SK-N-SH treated with all-trans-retinoic acid at 6 μM for 48 hours (cell line): ENCODE data around the gene ASCL5.

Experiments
- ATAC-seq: fragments of 200-7000 bp; cut with Tn5 transposase; 3 replicates; pipeline ENCODE4 v1.9.1; 2020; ENCODE audit warnings: mild to moderate bottlenecking, moderate library complexity
- ARNTL ChIP-seq: fragments of 450-650 bp; formaldehyde crosslinking; IDR thresholded peaks from 2 replicates; pipeline ENCODE4 v1.5.0; 2020; ENCODE audit warnings: low read depth, mild to moderate bottlenecking, moderate library complexity, borderline replicate concordance
- BACH2 ChIP-seq: fragments of 250-450 bp; sonication (Bioruptor Pico); IDR thresholded peaks from 2 replicates; pipeline ENCODE4 v1.9.0; 2021; ENCODE audit warnings: mild to moderate bottlenecking, borderline replicate concordance
- CSDC2 ChIP-seq: fragments of 250-450 bp; sonication (Bioruptor Pico); IDR thresholded peaks from 2 replicates; pipeline ENCODE4 v1.5.0; 2020; ENCODE audit warnings: mild to moderate bottlenecking, moderate library complexity
- GLIS3 ChIP-seq: fragments of 250-450 bp; sonication (Bioruptor Pico); IDR thresholded peaks from 2 replicates; pipeline ENCODE4 v1.5.0; 2020; ENCODE audit warnings: mild to moderate bottlenecking, moderate library complexity
- ISL1 ChIP-seq: fragments of 250-450 bp; sonication (Bioruptor Pico); IDR thresholded peaks from 2 replicates; pipeline ENCODE4 v2.1.2; 2022; ENCODE audit warnings: mild to moderate bottlenecking, moderate library complexity
- OSR1 ChIP-seq: fragments of 250-450 bp; sonication (Bioruptor Pico); IDR thresholded peaks from 2 replicates; pipeline ENCODE4 v1.8.0; 2022; ENCODE audit warnings: moderate library complexity, mild to moderate bottlenecking, inconsistent platforms
- PPARA ChIP-seq: fragments of 250-450 bp; sonication (Bioruptor Pico); IDR thresholded peaks from 2 replicates; pipeline ENCODE4 v1.5.0; 2020; ENCODE audit warnings: mild to moderate bottlenecking, borderline replicate concordance
- ZC3H10 ChIP-seq: fragments of 250-450 bp; sonication (Bioruptor Pico); IDR thresholded peaks from 2 replicates; pipeline ENCODE4 v1.5.1; 2021; ENCODE audit warnings: mild to moderate bottlenecking, moderate library complexity
- ZFP3 ChIP-seq: fragments of 250-450 bp; sonication (Bioruptor Pico); IDR thresholded peaks from 2 replicates; pipeline ENCODE4 v1.5.0; 2020; ENCODE audit warnings: mild to moderate bottlenecking, moderate library complexity
- ZFP30 ChIP-seq: fragments of 450-650 bp; formaldehyde crosslinking; IDR thresholded peaks from 2 replicates; pipeline ENCODE4 v1.5.0; 2022; ENCODE audit warnings: mild to moderate bottlenecking, moderate library complexity
- ZNF565 ChIP-seq: fragments of 450-650 bp; formaldehyde crosslinking; conservative IDR thresholded peaks from 2 replicates; pipeline ENCODE4 v1.5.0; 2020; ENCODE audit warnings: low read depth, mild to moderate bottlenecking, moderate library complexity
- ZNF70 ChIP-seq: fragments of 450-650 bp; formaldehyde crosslinking; IDR thresholded peaks from 2 replicates; pipeline ENCODE4 v1.5.0; 2020; ENCODE audit warnings: mild to moderate bottlenecking, moderate library complexity
- ZNF8 ChIP-seq: fragments of 450-650 bp; formaldehyde crosslinking; IDR thresholded peaks from 2 replicates; pipeline ENCODE4 v1.5.0; 2020; ENCODE audit warnings: mild to moderate bottlenecking, moderate library complexity
- TF ChIP-seq, protein P1 (sequence below): fragments of 250-450 bp; sonication (Bioruptor Pico); IDR thresholded peaks from 2 replicates; pipeline ENCODE4 v1.5.1; 2020; ENCODE audit warnings: low read depth, mild to moderate bottlenecking, moderate library complexity
- TF ChIP-seq, protein P2 (sequence below): fragments of 250-450 bp; sonication (Bioruptor Pico); IDR thresholded peaks from 2 replicates; pipeline ENCODE4 v1.5.0; 2020; ENCODE audit warnings: mild to moderate bottlenecking, moderate library complexity
- TF ChIP-seq, protein P3 (sequence below): fragments of 250-450 bp; sonication (Bioruptor Pico); IDR thresholded peaks from 2 replicates; pipeline ENCODE4 v1.8.0; 2021; ENCODE audit warnings: low read depth, mild to moderate bottlenecking, moderate library complexity, borderline replicate concordance
- TF ChIP-seq, protein P4 (sequence below): fragments of 250-450 bp; sonication (Bioruptor Pico); IDR thresholded peaks from 2 replicates; pipeline ENCODE4 v1.5.1; 2021; ENCODE audit warnings: mild to moderate bottlenecking, moderate library complexity
- TF ChIP-seq, protein P5 (sequence below): fragments of 250-450 bp; sonication (Bioruptor Pico); IDR thresholded peaks from 2 replicates; pipeline ENCODE4 v1.8.0; 2020; ENCODE audit warnings: mild to moderate bottlenecking, moderate library complexity, borderline replicate concordance

ASCL5 gene

DNA sequence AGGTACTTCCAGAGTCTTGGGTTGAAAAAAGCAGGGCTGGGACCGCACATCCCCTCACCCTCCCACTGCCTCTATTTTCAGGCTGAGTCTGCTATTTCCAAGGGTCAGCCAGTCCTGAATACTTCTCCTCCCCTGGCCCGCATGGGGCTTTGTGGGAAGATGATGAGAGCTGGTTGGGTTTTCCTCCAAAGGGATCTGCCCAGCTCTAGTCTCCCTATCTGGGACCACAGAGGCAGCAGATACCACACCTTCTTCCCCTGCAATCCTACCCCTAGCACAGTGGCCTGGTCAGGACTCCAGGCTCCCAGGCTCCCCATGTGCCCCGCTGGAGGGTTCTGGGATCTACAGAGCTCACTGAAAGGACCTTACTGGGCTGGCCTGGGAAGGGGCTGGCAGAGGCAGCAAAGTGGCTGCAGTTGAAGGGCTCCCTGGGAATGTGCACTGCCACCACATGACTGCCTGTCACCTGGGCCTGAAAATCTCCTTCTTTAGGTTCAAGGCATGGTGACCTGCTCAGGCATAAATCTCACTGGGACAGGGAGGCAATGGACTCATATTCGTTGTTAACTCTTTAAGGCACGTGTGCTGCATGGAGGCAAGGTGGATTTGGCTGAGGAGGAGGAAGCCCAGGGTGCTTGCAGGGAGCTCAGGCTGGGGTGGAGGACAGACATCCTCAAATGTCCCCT, 27.8 kb downstream of the ASCL5 start:
- no peak for ATAC-seq
- TF ChIP-seq, protein P1, sequence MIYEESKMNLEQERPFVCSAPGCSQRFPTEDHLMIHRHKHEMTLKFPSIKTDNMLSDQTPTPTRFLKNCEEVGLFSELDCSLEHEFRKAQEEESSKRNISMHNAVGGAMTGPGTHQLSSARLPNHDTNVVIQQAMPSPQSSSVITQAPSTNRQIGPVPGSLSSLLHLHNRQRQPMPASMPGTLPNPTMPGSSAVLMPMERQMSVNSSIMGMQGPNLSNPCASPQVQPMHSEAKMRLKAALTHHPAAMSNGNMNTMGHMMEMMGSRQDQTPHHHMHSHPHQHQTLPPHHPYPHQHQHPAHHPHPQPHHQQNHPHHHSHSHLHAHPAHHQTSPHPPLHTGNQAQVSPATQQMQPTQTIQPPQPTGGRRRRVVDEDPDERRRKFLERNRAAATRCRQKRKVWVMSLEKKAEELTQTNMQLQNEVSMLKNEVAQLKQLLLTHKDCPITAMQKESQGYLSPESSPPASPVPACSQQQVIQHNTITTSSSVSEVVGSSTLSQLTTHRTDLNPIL (CRISPR knock-in tag) = no peak
- no peak for TF ChIP-seq ARNTL (CRISPR knock-in tag)
- no peak for TF ChIP-seq ISL1 (CRISPR knock-in tag)
- TF ChIP-seq ZFP30 (CRISPR knock-in tag) = no peak
- TF ChIP-seq, all 23 proteins: peak for 0

DNA sequence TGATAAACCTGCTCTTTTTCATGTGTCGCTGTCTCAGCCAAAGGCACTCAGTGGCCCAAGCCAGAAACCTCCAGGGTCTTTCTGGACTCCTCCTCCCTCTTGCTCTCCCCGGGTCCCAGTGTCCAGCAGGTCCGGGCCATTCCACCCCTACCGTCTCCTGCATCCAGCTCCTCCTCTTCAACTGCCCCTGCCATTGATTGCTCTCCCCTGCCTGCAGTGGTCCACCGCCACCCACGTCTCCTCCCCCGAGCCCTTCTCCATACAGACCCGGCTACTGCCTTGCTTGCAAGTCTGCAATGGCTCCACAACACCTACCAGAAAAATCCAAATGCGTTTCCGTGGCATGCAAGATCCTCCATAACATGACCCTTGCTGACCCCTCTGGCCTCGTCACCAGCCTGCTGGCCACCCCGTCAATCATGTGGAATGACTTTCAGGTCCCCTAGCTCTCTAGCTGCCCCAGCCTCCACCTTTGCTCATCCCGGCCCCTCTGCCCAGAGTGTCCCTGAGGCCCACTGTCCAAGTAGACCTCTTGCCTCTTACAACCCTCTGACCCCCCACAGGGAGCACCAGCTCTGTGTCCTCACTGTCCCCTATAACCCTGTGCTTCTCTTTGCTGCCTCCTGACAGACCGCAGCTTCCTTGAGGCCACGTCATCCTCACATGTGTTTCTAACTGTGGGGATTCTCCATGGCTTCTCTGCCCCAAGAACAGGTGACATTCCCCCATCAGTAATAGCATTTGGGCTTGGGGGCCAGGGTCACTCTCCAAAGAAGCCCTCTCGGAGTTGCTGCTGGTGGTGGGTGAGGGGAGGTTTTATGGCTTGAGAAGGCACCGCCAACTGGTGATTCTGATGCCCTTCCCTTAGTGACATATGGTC, 29.8 kb downstream of the ASCL5 start:
- no peak for ATAC-seq
- TF ChIP-seq ZNF70 (CRISPR knock-in tag) = no peak
- no peak for TF ChIP-seq OSR1 (CRISPR knock-in tag)
- TF ChIP-seq, all 23 proteins: peak for 0

DNA sequence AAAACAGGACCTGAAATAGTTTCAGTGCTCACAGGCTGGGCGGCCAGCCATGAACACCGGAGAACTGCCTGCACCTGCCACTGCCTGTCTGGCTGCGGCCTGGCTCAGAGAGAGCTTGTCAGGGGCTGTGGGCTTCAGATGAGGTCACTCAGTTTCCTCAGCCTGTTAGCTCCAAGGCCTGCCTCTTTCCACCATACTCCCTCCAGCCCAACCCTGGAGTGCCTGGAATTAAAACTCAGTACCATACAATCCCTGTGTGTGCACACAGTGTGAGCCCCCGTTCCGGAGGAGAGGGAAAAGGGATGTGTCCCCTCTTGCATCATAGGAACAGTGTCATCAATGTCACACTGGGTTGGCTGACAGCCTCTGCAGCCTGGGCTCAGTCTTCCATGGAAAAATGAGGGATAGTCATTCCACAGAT, 30.9 kb downstream of the ASCL5 start:
- no peak for ATAC-seq
- TF ChIP-seq, protein P2, sequence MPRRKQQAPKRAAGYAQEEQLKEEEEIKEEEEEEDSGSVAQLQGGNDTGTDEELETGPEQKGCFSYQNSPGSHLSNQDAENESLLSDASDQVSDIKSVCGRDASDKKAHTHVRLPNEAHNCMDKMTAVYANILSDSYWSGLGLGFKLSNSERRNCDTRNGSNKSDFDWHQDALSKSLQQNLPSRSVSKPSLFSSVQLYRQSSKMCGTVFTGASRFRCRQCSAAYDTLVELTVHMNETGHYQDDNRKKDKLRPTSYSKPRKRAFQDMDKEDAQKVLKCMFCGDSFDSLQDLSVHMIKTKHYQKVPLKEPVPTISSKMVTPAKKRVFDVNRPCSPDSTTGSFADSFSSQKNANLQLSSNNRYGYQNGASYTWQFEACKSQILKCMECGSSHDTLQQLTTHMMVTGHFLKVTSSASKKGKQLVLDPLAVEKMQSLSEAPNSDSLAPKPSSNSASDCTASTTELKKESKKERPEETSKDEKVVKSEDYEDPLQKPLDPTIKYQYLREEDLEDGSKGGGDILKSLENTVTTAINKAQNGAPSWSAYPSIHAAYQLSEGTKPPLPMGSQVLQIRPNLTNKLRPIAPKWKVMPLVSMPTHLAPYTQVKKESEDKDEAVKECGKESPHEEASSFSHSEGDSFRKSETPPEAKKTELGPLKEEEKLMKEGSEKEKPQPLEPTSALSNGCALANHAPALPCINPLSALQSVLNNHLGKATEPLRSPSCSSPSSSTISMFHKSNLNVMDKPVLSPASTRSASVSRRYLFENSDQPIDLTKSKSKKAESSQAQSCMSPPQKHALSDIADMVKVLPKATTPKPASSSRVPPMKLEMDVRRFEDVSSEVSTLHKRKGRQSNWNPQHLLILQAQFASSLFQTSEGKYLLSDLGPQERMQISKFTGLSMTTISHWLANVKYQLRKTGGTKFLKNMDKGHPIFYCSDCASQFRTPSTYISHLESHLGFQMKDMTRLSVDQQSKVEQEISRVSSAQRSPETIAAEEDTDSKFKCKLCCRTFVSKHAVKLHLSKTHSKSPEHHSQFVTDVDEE = no peak
- TF ChIP-seq ZFP30 (CRISPR knock-in tag) (no peak), ZFP3 (no peak), ZNF8 (CRISPR knock-in tag) (no peak), BACH2 (no peak), CSDC2 (CRISPR knock-in tag) (no peak), ISL1 (CRISPR knock-in tag) (no peak), ZNF565 (no peak), PPARA (no peak), OSR1 (CRISPR knock-in tag) (no peak)
- TF ChIP-seq, protein P3, sequence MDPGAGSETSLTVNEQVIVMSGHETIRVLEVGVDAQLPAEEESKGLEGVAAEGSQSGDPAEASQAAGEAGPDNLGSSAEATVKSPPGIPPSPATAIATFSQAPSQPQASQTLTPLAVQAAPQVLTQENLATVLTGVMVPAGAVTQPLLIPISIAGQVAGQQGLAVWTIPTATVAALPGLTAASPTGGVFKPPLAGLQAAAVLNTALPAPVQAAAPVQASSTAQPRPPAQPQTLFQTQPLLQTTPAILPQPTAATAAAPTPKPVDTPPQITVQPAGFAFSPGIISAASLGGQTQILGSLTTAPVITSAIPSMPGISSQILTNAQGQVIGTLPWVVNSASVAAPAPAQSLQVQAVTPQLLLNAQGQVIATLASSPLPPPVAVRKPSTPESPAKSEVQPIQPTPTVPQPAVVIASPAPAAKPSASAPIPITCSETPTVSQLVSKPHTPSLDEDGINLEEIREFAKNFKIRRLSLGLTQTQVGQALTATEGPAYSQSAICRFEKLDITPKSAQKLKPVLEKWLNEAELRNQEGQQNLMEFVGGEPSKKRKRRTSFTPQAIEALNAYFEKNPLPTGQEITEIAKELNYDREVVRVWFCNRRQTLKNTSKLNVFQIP (CRISPR knock-in tag) = no peak
- TF ChIP-seq, protein P4, sequence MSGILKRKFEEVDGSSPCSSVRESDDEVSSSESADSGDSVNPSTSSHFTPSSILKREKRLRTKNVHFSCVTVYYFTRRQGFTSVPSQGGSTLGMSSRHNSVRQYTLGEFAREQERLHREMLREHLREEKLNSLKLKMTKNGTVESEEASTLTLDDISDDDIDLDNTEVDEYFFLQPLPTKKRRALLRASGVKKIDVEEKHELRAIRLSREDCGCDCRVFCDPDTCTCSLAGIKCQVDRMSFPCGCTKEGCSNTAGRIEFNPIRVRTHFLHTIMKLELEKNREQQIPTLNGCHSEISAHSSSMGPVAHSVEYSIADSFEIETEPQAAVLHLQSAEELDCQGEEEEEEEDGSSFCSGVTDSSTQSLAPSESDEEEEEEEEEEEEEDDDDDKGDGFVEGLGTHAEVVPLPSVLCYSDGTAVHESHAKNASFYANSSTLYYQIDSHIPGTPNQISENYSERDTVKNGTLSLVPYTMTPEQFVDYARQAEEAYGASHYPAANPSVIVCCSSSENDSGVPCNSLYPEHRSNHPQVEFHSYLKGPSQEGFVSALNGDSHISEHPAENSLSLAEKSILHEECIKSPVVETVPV (CRISPR knock-in tag) = no peak
- TF ChIP-seq, protein P5, sequence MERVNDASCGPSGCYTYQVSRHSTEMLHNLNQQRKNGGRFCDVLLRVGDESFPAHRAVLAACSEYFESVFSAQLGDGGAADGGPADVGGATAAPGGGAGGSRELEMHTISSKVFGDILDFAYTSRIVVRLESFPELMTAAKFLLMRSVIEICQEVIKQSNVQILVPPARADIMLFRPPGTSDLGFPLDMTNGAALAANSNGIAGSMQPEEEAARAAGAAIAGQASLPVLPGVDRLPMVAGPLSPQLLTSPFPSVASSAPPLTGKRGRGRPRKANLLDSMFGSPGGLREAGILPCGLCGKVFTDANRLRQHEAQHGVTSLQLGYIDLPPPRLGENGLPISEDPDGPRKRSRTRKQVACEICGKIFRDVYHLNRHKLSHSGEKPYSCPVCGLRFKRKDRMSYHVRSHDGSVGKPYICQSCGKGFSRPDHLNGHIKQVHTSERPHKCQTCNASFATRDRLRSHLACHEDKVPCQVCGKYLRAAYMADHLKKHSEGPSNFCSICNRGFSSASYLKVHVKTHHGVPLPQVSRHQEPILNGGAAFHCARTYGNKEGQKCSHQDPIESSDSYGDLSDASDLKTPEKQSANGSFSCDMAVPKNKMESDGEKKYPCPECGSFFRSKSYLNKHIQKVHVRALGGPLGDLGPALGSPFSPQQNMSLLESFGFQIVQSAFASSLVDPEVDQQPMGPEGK (CRISPR knock-in tag) = no peak

DNA sequence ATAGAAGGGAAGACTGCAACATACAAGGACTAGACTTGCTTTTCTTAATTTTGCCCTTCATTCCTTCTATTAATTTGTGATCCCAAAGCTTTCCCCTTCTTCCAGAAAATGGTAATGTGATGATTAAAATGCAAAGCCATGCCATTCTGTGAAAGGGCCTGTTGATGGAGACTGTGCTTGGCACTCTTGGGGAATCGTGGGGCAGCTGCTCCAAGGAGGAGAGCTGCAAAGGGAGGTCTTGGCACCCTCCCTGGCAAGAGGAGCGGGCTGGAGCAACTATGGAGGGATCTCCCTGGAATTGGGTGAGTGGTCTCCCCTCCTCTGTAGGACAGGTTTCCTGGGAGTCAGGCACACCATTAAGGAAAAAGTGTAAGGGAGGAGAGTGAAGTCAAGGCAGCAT, 31.4 kb downstream of the ASCL5 start:
- ATAC-seq = no peak
- no peak for TF ChIP-seq OSR1 (CRISPR knock-in tag)
- no peak for TF ChIP-seq BACH2
- TF ChIP-seq, protein P3 (CRISPR knock-in tag) = no peak
- no peak for TF ChIP-seq GLIS3
- TF ChIP-seq, protein P4 (CRISPR knock-in tag) = no peak
- no peak for TF ChIP-seq CSDC2 (CRISPR knock-in tag)
- no peak for TF ChIP-seq PPARA
- no peak for TF ChIP-seq ZNF8 (CRISPR knock-in tag)
- TF ChIP-seq ZNF70 (CRISPR knock-in tag) = no peak
- no peak for TF ChIP-seq ARNTL (CRISPR knock-in tag)
- TF ChIP-seq ZC3H10 = no peak
- TF ChIP-seq, protein P1 (CRISPR knock-in tag) = no peak
